ENCODE data around the gene ARHGDIA. TPM values are rescaled to one million over a fixed set of nuclear protein-coding genes. Genes with fewer than 3 reads are reported as not detected.
A peak's percentile ranks its signal among the peaks of the same experiment; 100 is the strongest.

Gene ARHGDIA
- total RNA-seq, 1 experiment from 2014 or later, result 247 TPM

GRCh38 chr17:81822996-81823819 is 47.9 kb downstream of the ARHGDIA start (continued):
- TF ChIP-seq PRDM15 (CRISPR knock-in tag; IDR thresholded peaks at IDR 0.05) (no peak), E2F4 (CRISPR knock-in tag; IDR thresholded peaks at IDR 0.05; ENCODE audit: borderline replicate concordance, low read depth) (no peak), ZNF281 (CRISPR knock-in tag; IDR thresholded peaks at IDR 0.05) (no peak)
- TF ChIP-seq, protein P1, sequence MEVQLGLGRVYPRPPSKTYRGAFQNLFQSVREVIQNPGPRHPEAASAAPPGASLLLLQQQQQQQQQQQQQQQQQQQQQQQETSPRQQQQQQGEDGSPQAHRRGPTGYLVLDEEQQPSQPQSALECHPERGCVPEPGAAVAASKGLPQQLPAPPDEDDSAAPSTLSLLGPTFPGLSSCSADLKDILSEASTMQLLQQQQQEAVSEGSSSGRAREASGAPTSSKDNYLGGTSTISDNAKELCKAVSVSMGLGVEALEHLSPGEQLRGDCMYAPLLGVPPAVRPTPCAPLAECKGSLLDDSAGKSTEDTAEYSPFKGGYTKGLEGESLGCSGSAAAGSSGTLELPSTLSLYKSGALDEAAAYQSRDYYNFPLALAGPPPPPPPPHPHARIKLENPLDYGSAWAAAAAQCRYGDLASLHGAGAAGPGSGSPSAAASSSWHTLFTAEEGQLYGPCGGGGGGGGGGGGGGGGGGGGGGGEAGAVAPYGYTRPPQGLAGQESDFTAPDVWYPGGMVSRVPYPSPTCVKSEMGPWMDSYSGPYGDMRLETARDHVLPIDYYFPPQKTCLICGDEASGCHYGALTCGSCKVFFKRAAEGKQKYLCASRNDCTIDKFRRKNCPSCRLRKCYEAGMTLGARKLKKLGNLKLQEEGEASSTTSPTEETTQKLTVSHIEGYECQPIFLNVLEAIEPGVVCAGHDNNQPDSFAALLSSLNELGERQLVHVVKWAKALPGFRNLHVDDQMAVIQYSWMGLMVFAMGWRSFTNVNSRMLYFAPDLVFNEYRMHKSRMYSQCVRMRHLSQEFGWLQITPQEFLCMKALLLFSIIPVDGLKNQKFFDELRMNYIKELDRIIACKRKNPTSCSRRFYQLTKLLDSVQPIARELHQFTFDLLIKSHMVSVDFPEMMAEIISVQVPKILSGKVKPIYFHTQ (CRISPR knock-in tag; IDR thresholded peaks at IDR 0.05), result no peak

DNA sequence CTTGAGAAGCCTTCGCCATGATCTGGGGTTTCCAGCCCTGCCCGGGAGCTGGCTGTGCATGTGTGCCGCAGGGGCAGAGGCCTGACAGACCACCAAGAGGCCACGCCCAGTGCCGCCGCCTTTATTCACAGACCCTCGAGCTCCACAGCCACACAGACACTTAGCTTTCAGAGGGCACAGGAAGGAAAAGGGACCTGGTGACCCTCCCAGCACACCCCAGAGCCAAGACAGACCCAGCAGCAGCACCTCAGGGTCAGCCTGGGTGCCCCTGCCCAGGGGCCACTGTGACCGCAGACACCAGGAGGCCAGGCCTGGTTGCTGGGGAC is 48.9 kb downstream of the ARHGDIA start:
- ATAC-seq, result no peak
- no peak overlapping the region for H3K4me3 Mint-ChIP-seq
- H3K4me1 Mint-ChIP-seq, result peaks cover 5% of the 10 kb centered on the region
- no peaks in the 10 kb centered on the region for H3K27me3 Mint-ChIP-seq (ENCODE audit: low read depth)
- ChIA-PET CTCF (interaction anchor here (0.7 to 3.8 kb wide), 12 partner anchors 11 to 89 kb away, joined by 3 to 18 read pairs (median 4); partner anchors contain the start of gene MCRIP1), POLR2A (no interaction called here)
- H3K36me3 Mint-ChIP-seq, result no peaks in the 10 kb centered on the region
- H3K9me3 Mint-ChIP-seq, result no peaks in the 10 kb centered on the region
- peak overlapping the region; percentile 27; the same call in 1 of the 2 replicates for H3K27ac Mint-ChIP-seq
- no peak for DNase-seq (ENCODE audit: low spot score)
- TF ChIP-seq, protein P2, sequence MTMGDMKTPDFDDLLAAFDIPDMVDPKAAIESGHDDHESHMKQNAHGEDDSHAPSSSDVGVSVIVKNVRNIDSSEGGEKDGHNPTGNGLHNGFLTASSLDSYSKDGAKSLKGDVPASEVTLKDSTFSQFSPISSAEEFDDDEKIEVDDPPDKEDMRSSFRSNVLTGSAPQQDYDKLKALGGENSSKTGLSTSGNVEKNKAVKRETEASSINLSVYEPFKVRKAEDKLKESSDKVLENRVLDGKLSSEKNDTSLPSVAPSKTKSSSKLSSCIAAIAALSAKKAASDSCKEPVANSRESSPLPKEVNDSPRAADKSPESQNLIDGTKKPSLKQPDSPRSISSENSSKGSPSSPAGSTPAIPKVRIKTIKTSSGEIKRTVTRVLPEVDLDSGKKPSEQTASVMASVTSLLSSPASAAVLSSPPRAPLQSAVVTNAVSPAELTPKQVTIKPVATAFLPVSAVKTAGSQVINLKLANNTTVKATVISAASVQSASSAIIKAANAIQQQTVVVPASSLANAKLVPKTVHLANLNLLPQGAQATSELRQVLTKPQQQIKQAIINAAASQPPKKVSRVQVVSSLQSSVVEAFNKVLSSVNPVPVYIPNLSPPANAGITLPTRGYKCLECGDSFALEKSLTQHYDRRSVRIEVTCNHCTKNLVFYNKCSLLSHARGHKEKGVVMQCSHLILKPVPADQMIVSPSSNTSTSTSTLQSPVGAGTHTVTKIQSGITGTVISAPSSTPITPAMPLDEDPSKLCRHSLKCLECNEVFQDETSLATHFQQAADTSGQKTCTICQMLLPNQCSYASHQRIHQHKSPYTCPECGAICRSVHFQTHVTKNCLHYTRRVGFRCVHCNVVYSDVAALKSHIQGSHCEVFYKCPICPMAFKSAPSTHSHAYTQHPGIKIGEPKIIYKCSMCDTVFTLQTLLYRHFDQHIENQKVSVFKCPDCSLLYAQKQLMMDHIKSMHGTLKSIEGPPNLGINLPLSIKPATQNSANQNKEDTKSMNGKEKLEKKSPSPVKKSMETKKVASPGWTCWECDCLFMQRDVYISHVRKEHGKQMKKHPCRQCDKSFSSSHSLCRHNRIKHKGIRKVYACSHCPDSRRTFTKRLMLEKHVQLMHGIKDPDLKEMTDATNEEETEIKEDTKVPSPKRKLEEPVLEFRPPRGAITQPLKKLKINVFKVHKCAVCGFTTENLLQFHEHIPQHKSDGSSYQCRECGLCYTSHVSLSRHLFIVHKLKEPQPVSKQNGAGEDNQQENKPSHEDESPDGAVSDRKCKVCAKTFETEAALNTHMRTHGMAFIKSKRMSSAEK (CRISPR knock-in tag; IDR thresholded peaks at IDR 0.05; ENCODE audit: borderline replicate concordance), result no peak
- TF ChIP-seq SOX15 (CRISPR knock-in tag; IDR thresholded peaks at IDR 0.05) (no peak), ZNF232 (CRISPR knock-in tag; IDR thresholded peaks at IDR 0.05) (no peak), TCF7 (CRISPR knock-in tag; IDR thresholded peaks at IDR 0.05; ENCODE audit: low read depth) (no peak), HMGA2 (CRISPR knock-in tag; IDR thresholded peaks at IDR 0.05) (no peak), ZMAT4 (CRISPR knock-in tag; IDR thresholded peaks at IDR 0.05) (no peak), GRHL2 (CRISPR knock-in tag; IDR thresholded peaks at IDR 0.05; ENCODE audit: insufficient replicate concordance, severe bottlenecking) (no peak), CBFB (CRISPR knock-in tag; IDR thresholded peaks at IDR 0.05; ENCODE audit: low read depth) (no peak), NFE2L1 (CRISPR knock-in tag; IDR thresholded peaks at IDR 0.05) (no peak), IRF2 (CRISPR knock-in tag; IDR thresholded peaks at IDR 0.05; ENCODE audit: borderline replicate concordance, low read depth) (no peak), OVOL2 (CRISPR knock-in tag; IDR thresholded peaks at IDR 0.05; ENCODE audit: borderline replicate concordance) (no peak), KAT7 (CRISPR knock-in tag; IDR thresholded peaks at IDR 0.05; ENCODE audit: borderline replicate concordance) (no peak)
- TF ChIP-seq, protein P3, sequence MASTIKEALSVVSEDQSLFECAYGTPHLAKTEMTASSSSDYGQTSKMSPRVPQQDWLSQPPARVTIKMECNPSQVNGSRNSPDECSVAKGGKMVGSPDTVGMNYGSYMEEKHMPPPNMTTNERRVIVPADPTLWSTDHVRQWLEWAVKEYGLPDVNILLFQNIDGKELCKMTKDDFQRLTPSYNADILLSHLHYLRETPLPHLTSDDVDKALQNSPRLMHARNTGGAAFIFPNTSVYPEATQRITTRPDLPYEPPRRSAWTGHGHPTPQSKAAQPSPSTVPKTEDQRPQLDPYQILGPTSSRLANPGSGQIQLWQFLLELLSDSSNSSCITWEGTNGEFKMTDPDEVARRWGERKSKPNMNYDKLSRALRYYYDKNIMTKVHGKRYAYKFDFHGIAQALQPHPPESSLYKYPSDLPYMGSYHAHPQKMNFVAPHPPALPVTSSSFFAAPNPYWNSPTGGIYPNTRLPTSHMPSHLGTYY (CRISPR knock-in tag; IDR thresholded peaks at IDR 0.05), result no peak
